ENCODE results near the gene ABCB6.

The ABCB6 gene

DNA sequence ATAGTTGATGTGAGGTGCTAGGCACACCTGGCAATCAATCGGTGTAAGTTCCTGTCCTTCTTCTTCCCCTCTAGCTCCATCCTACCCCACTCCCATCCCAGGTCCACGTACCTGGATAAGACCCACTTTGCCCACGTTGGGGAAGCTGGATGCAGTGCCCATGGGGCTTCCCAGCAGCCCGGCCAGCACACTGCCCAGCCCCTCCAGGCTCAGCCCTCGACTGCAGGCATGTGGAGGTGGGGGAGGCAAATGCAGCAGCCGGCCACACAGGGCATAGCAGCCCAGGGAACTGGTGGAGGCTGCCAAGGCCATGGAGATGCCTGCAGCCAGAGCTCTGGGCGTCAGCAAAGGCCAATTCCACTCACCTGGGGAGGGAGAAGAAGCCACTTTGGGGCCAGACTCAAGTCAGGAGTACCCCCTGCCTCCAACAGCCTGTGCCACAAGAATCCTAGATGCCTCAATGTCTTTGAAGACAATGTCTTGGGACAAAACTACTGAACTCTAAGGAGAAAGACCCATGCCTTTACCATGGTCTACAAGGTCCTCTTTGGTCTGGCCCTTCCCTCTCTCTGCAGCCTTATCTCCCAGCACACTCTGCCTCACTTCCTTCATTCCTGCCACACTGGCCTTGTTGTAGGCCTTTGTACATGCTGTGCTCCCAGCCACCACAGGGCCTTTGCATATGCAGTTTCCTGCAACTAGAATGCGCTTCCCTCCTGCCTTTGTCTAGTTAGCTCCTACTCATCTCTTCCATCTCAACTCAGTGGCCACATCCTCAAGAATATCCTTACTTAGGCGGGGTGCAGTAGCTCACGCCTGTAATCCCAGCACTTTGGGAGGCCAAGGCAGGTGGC is 53.5 kb downstream of the ABCB6 start:
- DNase-seq = no peak

DNA sequence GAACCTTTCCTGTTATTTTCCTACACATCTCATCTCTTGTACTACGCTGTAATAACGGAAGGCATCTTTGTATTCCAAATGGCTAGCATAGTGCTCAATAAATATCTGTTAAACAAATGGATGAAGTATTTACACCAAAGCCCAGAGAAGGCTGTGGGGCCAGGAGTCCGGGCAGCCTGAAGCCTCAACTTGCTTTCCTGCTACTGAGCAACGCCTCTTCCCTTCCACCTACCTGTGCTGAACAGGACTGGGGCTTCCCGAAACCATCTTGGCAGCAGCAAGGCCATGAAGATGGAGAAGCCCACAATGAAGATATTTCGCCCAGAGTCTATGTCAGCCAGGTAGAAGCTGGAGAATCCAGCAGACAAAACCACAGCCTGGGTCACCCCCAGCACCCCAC is 55.6 kb downstream of the ABCB6 start:
- no peak for DNase-seq

DNA sequence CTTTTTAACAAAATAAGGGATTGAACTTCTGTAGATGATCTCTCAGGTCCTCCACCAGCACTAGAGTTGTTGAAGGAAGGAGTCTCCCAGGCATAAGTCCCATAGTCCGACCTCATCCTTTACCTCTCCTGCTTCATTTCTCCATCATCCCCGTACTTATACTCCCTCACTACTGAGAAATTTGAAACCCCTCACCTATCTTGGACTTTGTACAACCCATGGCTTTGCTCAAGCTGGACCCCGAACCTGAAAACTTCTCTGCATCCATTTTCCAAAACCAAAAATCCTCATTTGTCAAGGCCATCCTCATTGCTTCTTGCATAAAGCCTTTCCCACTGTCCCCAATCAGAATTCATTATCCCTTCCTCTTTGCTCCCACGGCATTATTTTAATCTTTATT is 57.7 kb downstream of the ABCB6 start:
- no peak for DNase-seq

DNA sequence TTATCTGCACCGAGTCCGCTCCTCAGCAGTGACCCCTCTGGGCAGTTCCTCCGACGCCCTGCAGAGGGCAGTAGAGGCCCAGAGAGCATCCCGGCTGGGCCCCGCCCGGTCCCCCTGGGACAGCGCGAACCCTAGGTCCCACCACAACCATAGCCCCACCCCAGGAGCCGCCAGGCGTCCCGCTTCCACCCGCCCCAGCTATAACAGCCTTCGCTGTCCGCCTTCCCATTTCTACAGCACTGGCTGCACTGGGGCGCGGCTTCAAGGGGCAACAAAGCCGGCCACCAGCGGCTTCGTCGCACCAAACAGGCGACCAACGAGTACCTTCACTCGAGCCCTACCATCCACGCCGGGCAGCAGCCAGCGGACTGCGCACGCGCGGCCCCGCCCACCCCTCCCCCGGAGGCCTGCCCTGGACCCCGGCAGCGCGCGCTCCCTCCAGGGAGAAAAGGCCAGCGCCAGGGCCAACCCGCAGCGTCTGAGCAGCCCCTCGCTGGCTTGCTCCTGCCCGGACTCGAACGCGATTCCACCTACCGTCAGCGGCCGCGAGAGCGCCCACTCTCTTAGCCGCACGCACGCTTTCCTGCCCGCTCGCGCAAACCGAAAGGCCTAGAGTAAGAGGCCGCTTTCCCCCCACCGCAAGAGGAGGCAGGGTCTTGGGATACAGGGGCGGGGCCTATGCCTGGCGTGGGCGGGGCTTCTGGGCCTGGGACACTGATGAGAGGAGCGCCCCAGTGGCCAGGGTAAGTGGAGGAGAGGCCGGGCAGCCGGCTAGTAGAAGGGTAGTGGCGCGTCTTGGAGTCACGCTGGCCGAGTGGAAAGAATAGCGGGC is 58.4 kb downstream of the ABCB6 start, which contains the start of gene NHEJ1:
NHEJ1 (minus strand) TSS at position 630 of the 832 bp plus-strand sequence. CDS start 2,453 bp downstream, outside the sequence.
- peak; percentile 87 to 89 for DNase-seq
